Embryonic facial prominence (tissue), 1 donor: Measurements from ENCODE around the gene CD5L.

ENCODE experiments used
- DNase-seq: peaks from one replicate; pipeline ENCODE4 v3.0.0-alpha.2; 2016; ENCODE audit errors: extremely low spot score

The CD5L gene

DNA sequence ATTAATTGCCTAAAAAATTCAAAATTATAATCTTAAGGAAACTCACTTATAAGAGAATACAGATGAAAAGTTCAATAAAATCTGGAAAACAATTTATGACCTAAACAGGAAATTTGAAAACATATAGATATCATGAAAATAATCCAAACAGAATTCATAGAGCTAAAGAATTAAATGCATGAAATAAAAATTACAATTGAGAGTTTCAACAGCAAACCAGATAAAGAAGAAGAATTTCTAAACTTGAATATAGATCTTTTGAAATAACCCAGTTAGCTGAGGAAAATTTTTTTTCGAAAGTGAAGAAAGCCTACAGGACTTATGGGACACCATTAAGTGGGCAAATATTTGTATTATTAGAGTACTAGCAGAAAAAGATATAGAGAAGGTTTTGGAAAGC is 28.3 kb downstream of the CD5L start:
- no peak for DNase-seq

DNA sequence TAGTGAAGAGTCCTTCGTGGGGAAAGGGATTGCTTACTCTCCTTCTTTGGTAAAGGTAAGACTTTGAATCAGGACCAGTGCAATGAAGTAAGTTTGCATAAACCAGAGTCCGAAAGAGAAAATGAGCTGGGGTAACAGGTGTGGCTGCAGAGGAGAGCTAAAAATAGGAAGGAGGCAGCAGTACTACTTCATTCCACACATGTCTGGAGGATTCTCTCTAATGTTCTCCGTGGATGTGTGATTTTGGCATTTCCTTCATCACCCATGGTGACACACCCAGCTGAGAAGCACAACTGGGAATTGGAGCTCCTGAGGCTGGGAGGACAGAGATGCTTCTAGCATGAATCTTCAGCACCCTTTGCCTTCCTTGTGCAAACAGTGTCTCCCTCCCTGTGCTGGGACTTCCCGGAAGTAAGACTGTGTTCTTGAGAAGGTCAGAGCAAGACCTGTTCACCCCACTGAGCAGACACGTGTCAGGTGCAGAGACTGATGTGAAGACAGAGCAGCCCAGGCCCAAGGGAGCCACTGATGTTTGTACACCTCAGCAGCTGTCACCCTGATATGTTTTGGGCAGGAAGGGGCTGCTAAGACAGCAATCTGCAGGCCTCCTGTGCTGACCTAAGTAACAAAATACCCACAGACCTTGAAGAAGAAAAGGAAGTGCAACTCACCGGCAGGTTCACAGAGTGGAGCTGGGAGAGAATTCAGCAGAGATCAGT is 35.0 kb downstream of the CD5L start:
- DNase-seq: no peak

DNA sequence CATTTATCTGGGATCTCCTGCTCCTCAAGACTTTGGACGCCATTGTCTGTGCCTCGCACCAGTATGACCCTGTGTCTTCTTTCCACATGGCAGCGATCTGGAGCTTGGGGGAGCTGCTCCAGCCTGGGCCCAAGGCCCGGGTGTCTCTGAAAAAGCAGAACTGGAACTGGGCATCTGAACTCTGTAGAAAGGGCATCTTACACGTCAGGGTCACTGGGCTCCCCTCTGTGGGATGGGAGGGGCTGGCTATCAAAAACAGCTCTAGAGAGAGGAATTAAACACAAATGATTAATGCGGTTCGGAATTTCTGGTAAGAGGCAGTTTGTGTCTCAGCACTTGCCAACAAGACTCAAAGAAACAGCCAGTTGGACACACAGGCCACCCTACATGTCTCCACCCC is 37.8 kb downstream of the CD5L start:
- no peak for DNase-seq

DNA sequence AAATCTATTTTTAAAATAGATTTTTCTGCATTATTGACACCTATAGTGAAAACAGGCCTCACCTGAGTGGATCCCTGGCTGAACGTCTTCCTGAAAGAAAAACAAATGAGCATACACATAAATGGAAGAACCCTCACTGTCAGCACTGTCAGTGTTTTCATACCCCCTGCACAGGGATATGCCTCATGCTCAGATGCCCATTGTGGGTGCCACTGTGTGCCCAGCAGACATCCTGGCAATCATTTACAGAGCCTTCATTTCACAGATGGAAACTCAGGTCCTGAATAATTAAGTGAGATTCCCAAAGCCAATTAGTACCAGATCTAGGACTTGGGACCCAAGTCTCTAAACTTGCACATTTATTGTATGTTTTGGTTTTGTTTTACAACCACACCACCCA is 41.6 kb downstream of the CD5L start:
- no peak for DNase-seq

DNA sequence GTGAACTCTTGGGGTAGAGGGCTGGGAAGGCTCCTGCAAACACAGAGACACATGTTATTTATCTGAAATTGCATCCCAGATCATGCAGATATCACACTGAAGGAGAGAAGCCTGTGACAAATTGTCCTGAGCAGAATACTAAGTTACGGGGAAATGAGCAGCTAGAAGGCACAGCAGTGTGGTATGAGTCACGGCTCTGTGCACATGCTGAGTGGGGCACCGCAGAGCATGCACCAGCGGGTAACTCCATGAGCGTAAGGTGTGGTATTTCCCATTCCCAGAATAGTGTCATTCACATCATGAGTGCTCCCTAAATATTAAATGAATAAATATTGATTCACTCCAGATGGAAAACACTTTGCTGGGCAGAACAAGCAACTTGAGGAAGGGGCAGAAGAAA is 43.4 kb downstream of the CD5L start:
- DNase-seq: no peak

DNA sequence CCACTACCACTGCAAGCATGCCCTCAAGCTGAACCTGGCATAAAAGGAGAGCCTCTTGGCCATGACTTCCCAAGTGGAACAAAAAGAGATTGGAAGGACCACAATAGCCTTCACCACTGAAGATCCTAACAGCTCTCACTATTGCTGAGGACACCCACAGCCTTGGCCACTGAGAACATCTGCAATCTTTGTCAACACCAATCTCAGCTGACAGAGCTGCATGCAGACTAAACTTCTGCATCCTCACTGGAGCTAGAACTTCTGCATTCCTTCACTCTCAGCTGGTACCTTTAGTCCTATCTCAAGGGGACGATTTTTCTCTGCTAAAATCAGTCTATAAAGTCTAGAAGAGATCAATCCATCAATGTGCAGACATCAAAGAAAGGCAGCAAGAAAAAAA is 56.4 kb downstream of the CD5L start:
- no peak for DNase-seq

DNA sequence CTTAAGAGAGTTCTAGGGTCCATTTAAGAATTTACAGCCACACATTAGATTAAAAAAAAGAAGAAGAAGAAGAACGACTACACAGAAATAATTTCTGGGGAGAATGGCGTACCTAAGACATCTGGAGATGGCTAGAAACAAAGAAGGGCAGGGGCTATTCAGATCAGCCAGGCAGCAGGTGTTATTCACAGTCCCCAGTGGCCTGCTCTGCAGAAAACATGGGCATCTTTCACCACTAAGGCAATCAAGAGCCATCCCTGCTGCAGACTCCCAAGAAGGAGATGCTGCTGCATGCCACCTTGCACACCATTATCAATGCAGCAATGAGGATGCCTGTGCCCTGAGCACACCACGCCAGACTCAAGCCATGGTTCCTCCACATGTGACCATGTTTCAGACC is 56.8 kb downstream of the CD5L start:
- no peak for DNase-seq

DNA sequence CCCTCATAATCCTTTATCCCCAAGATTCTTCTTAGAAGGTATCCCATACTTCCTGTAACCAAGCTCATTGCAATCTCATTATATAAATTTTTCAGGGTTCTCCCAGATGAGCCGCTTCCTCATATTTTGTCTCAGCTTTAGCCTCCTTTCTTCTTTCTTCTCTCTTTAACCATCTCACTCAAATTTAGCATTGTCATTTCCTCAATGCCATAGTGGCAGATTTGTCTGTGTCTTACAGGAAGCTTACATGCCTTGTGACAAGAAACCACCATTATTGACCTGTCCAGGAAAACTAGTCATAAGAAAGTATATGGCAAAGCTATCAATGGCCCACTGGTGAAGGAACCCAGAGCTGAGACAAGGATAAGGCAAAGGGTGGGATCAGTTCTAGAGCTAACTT is 58.7 kb downstream of the CD5L start:
- no peak for DNase-seq

DNA sequence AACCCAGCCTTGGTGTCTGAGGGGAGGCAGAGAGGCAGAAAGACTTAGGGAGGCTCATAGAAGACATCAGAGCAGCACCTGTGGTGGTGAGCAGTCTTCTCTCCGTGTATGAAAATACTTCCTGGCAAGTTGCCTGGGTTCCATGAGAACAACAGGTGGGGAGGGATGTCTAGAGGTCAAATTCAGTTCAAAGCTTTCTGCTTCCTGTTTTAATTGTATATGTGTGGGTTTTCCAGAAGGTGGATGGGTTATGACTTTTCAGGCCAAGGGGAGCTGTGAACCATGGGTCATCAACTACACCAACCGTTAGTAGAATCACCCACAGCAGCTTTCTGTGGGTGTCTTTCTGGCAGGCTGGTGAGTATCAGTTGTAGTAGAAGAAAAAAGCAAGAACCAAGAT is 60.6 kb downstream of the CD5L start:
- no peak for DNase-seq
